Activated T-helper 1 cell treated with anti-CD3 and anti-CD28 coated beads, Interleukin-2, amount 50 U/mL, for 16 hours (primary cell): ENCODE measurements around the gene ASPSCR1.
"Not testable (repeated sequence)": the region's sequence is repeated elsewhere in the genome, so short reads cannot be mapped to it uniquely, and the experiment has no call there.

Experiments
- DNase-seq, 2 donors: peaks; one replicate each; pipeline ENCODE4 v3.0.0-alpha.2; 2020; ENCODE audit warnings: low read depth in 1 of 2, low spot score in 1 of 2

ASPSCR1 gene

DNA sequence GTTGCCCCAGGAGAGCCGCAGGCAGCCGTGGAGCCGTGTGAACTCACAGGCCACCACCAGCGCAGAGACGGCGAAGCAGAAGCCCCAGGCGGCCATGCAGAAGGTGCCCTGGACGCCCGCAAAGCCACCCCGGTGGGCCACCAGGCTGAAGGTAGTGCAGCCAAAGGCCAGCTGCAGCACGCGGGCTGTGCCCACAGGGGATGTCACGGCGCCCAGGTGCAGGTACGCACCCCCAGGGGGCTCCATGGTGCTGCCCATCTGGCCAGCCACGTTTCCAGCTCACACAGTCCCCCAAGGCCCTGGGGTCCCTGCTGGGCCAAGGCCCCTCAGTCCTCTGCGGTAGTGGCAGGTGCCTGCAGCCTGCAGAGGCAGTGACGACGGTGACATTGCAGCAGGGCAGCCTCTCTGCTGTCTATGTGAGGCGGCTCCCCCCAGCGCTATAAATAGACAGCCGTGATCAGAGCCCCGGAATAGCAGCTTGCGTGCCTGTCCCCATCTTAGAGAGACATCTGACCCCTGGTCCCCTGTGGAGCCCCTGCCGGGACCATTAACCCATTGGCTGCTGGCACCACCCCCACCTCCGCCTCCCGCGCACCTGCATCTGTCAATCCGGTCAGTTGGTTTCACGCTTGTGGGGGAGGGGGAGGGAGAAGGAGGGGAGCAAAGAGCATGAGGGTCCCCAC is 35.8 kb upstream of the ASPSCR1 start:
- DNase-seq = no peak

DNA sequence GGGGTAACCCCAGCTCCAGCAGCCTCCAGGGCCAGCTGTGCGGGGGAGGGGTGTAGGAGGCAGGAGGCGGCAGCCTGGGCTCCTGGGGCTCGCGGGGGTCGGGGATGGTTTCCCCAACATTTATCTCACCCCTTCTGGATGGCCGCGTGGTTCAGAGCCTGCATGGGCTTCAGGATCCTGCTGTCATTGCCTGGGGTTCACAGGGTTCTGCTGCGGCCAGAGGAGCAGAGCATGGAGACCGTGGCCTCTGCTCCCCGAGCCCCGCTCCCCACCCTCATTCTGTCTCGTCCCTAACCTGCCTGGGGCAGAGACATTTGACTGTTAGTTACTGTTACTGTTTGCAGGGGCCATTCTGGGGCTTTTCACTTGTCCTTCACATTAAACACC is 35.3 kb upstream of the ASPSCR1 start:
- no peak for DNase-seq

DNA sequence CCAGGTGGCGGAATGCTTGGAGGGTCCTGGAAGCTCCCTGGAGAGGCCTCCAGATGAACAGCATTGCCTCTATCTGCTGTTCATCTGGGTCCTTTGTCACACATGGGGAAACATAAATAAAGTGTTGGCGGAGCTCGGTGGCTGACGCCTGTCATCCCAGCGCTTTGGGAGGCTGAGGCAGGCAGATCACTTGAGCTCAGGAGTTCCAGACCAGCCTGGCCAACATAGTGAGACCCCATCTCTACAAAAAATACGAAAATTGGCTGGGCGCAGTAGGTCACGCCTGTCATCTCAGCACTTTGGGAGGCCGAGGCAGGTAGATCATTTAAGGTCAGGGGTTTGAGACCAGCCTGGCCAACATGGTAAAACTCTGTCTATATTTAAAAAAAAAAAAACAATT is 32.6 kb upstream of the ASPSCR1 start:
- DNase-seq = no peak

- no peak for DNase-seq
Observed at GRCh38 chr17:81947189-81947588, 30.2 kb upstream of the ASPSCR1 start, which contains the start of gene MYADML2. Gene MYADML2 (minus strand): TSS chr17:81947233. CDS start chr17:81941741, 5,492 bp downstream.

GRCh38 chr17:81948635-81949378 is 28.6 kb upstream of the ASPSCR1 start:
- no peak for DNase-seq

DNA sequence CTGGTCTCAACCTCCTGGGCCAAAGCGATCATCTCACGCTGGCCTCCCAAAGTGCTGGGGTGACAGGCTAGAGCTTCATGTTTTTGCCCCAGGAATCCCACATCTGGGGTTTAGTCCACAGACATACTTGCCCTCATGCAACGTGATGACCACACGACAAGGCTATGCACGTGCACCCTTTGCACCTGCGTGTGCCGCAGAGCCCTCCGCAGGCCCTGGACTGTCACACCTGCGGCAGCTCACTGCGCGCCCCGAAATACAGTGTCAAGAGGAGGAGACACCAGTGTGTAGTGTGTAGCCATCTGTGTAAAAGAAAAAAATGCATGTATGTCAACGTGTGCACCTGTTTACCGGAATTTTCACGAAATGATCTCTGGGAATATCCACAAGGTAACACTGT is 26.9 kb upstream of the ASPSCR1 start:
- no peak for DNase-seq

GRCh38 chr17:81951785-81952684 is 25.4 kb upstream of the ASPSCR1 start:
- no peak for DNase-seq

GRCh38 chr17:81952792-81953228 is 24.6 kb upstream of the ASPSCR1 start:
- no peak for DNase-seq

- DNase-seq = not testable (repeated sequence)
Observed at GRCh38 chr17:81953443-81953842, 24.0 kb upstream of the ASPSCR1 start.

DNA sequence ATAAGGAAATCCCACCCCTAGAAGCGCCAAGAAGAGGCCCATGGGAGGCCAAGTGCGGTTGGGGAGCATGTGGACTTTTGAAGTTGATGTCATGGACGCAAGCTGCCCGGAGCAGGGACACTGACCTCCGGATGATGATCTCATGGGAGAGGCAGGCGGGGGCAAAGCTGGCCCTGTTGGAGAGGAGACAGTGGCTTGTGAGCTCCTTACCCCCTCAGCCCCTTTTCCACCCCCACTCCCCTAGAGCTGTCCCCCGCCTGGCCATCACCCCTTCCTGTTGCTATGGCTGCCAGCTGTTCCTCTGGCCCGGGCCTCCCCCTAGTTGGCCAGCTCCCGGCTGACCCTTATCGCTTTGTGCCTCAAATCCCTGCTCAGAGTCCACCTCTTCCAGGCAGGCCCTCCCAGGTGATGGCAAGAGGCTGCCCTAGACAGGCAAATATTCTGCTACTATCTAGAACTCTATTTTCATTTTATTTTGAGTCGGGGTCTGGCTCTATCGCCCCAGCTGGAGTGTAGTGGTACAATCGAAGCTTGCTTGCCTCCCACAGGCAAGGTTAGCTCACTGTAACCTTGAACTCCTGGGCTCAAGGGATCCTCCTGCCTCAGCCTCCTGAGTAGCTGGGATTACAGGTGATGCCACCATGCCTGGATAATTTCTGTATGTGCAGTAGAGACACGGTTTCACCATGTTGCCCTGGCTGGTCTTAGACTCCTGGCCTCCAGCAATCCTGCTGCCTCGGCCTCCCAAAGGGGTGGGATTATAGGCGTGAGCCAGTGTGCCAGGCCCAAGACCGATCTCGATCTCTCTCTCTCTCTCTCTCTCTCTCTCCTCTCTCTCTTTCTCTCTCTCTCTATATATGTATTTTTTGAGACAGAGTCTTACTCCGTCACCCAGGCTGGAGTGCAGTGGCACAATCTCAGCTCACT is 23.0 kb upstream of the ASPSCR1 start:
- no peak for DNase-seq

GRCh38 chr17:81955058-81955681 is 22.3 kb upstream of the ASPSCR1 start:
- no peak for DNase-seq

GRCh38 chr17:81955756-81956544 is 21.5 kb upstream of the ASPSCR1 start:
- no peak for DNase-seq

DNA sequence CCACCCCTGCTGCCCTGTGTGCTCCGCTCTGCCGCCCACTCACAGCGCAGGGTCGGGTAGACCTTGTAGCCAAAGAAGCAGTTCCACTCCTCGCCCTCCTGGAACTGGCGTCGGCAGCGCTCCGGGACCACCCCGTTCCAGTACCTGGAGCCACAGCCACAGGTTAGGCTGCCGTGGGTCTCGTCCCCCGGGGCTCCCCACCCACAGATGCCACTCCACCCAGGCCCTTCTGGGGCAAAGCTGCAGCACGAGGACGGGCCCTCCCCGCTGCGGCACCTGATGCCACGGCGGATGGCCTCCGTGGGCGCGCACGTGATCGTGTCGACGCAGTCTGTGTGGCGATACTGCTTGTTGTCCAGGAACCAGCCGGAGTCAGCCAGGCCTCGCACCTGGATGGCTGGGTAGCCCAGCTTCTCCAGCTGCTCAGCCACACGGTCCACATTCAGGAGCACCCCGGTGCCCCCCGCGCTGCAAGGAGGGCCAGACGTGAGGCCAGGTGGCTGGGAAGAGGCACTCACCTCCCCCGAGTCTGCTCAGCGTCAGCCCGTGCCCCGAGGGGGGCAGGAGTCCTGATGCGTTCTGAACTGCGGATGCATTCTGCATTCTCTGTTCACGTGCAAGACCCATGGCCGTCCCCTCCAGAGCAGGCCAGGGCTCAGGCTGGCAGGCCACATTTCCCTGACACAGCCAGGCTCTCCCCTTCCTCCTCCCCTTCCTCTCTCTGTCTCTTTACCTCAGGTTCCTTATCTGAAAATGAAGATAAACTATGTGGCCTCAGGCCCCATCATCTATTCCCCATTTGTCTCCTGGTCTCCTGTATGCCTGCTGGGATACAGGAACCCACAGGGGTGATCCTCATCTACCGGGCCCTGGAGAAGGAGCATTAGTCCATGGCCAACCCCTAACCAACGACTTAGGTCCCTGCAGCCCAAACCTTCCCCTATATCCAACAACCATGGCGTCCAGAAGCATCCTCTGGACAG is 20.5 kb upstream of the ASPSCR1 start:
- no peak for DNase-seq

DNA sequence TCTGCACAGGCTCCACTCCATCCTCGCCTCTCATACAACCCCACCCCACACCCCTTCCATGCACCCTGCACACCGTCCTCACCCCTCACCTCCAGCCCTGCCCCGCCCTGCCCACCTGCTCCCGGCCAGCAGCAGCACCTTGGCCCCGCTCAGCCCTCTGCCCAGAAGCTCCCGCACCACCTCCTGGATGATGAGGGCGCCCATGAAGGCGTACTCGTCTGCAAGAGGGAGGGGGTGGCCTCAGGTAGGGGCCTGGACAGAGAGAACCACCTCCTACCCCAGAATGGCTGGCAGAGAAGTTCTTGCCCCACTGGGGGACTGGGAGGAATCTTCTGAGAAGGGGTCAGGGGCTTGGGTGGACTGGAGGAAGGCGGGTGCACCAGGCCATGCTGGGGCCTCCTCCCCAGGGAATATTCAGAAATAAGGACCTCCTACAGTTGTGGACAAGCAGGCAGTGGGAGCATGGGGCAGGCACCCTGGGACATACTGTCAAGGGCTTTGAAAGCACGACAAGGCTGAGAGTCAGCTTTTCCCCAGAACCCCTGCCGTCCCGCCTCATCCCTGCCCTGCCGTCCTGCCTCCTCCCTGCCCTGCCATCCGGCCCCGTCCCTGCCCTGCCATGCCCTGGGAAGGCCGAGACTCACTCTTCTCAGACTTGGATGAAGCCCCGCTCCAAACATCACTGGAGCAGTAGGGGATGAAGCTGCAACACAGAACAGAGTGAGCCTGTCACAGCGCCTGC is 19.6 kb upstream of the ASPSCR1 start:
- no peak for DNase-seq

- DNase-seq = no peak
Observed at GRCh38 chr17:81958633-81959342, 18.6 kb upstream of the ASPSCR1 start.

DNA sequence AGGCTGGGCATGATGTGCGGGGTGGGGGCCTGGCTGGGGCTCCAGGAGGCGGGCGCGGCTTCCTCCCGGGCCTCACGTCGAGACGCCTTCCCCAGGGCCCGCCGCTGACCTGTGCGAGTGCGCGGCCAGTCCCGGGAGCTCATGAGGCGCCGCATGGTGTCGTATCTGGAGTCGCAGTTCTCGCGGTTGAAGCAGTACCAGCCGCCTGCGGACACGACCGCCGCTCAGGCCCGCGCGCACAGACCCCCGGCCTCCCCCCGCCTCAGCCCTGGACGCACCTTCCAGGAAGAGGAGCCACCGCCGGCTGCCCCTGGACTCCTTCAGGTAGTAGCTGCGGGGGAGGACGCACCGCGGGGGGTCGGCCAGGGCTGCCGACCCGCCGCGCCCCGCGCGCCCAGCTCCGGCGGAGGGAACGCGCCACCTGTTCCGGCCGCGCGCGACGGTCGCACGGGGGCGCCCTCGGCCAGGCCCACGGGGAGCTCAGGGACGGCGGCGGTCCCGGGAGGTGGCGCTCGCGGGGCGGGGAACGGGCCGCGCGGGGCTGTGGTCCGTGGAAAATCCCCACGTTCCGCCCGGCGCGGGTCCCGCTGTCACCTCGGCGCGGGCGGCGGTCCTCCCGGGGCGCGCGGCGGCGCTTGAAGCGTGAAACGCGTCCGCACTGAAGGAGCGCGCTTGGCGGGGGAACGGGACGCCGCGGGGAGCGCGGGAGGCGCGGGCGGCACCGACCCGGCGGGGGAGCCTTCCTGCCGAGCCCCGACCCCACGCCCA is 17.9 kb upstream of the ASPSCR1 start:
- DNase-seq = peak; percentile 61 to 75
